ENCODE measurements around the gene MAPKAP1. TPM values are rescaled to one million over a fixed set of nuclear protein-coding genes. Genes with fewer than 3 reads are reported as not detected.
A peak's percentile ranks its signal among the peaks of the same experiment; 100 is the strongest.

The MAPKAP1 gene
- total RNA-seq = 10 to 100 TPM; 60.8 to 84.0 (median 71.5) TPM

- peak in 4 of 6 experiments; percentile 10 to 29 (median 21) for TF ChIP-seq CTCF (IDR thresholded peaks at IDR 0.05)
- TF ChIP-seq POLR2AphosphoS5 (IDR thresholded peaks at IDR 0.05) = peak; percentile 80 to 86
- TF ChIP-seq POLR2A (IDR thresholded peaks at IDR 0.05) = peak in 3 of 4 donors; percentile 65 to 87 (median 66)
- TF ChIP-seq EP300 (IDR thresholded peaks at IDR 0.05) = peak in 1 of 4 donors; percentile 3
- DNase-seq = peak; percentile 97 to 100
- H3K27ac ChIP-seq = peak within 1 kb of the TSS; percentile 86 to 90 (median 88)
- peak within 1 kb of the TSS; percentile 58 to 88 (median 81) for H3K4me3 ChIP-seq
- H3K9me3 ChIP-seq = no peaks in the 10 kb centered on the region
- peak; percentile 99 to 100 for ATAC-seq (ENCODE audit: low FRiP score in 2 of 2)
- 0 to 1% methylated on average over 8 to 59 of the region's 63 CpGs for WGBS, 2 donors
- H3K36me3 ChIP-seq = no peaks in the 10 kb centered on the region
- H3K4me1 ChIP-seq = peaks cover 11 to 31% (median 17%) of the 10 kb centered on the region in 4 donors
- no peaks in the 10 kb centered on the region for H3K27me3 ChIP-seq
These were observed at the start of gene MAPKAP1 for GRCh38 chr9:125706651-125707471. TSS of gene MAPKAP1 (minus strand) at chr9:125707208. CDS start at chr9:125672574, 34,634 bp downstream.

- no peak for DNase-seq
- Histone ChIP-seq H3K4me3 (no peak overlapping the region), H3K36me3 (no peaks in the 10 kb centered on the region), H3K9me3 (no peaks in the 10 kb centered on the region), H3K4me1 (peaks cover 7 to 24% (median 10%) of the 10 kb centered on the region in 4 donors), H3K27ac (no peak overlapping the region), H3K27me3 (no peaks in the 10 kb centered on the region)
- no peak for ATAC-seq (ENCODE audit: low FRiP score in 2 of 2)
- 92 to 94% methylated on average over 4 of the region's 4 CpGs for WGBS, 2 donors
- TF ChIP-seq CTCF (IDR thresholded peaks at IDR 0.05) (no peak), EP300 (IDR thresholded peaks at IDR 0.05) (no peak), POLR2A (IDR thresholded peaks at IDR 0.05) (no peak), POLR2AphosphoS5 (IDR thresholded peaks at IDR 0.05) (no peak)
These were observed 49.5 kb upstream of the MAPKAP1 start for GRCh38 chr9:125756518-125756917.

GRCh38 chr9:125755340-125755739, 48.3 kb upstream of the MAPKAP1 start:
- no peak for DNase-seq
- peaks cover 8 to 33% (median 11%) of the 10 kb centered on the region in 4 donors for H3K4me1 ChIP-seq
- no peak overlapping the region for H3K4me3 ChIP-seq
- H3K27ac ChIP-seq = no peak overlapping the region
- ATAC-seq (ENCODE audit: low FRiP score in 2 of 2) = no peak
- TF ChIP-seq POLR2A (IDR thresholded peaks at IDR 0.05) (no peak), POLR2AphosphoS5 (IDR thresholded peaks at IDR 0.05) (no peak), EP300 (IDR thresholded peaks at IDR 0.05) (no peak), CTCF (IDR thresholded peaks at IDR 0.05) (no peak)
- H3K27me3 ChIP-seq = no peaks in the 10 kb centered on the region
- H3K9me3 ChIP-seq = no peaks in the 10 kb centered on the region
- WGBS, 2 donors = 41 to 69% methylated on average over 1 of the region's 1 CpG
- H3K36me3 ChIP-seq = no peaks in the 10 kb centered on the region

- Histone ChIP-seq H3K9me3 (no peaks in the 10 kb centered on the region), H3K27ac (no peak overlapping the region), H3K4me3 (no peak overlapping the region), H3K36me3 (no peaks in the 10 kb centered on the region), H3K27me3 (no peaks in the 10 kb centered on the region), H3K4me1 (peaks cover 16 to 26% (median 20%) of the 10 kb centered on the region in 4 donors)
- ATAC-seq (ENCODE audit: low FRiP score in 2 of 2) (no peak), DNase-seq (no peak)
- no peak for TF ChIP-seq POLR2A (IDR thresholded peaks at IDR 0.05)
- no peak for TF ChIP-seq CTCF (IDR thresholded peaks at IDR 0.05)
- TF ChIP-seq EP300 (IDR thresholded peaks at IDR 0.05) = no peak
- TF ChIP-seq POLR2AphosphoS5 (IDR thresholded peaks at IDR 0.05) = no peak
- 65 to 68% methylated on average over 2 of the region's 2 CpGs for WGBS, 2 donors
These were observed 47.1 kb upstream of the MAPKAP1 start for GRCh38 chr9:125754096-125754495.
